ENCODE measurements around the gene MCF2L2. TPM values are rescaled to one million over a fixed set of nuclear protein-coding genes. Genes with fewer than 3 reads are reported as not detected.
"Not testable (repeated sequence)": the region's sequence is repeated elsewhere in the genome, so short reads cannot be mapped to it uniquely, and the experiment has no call there.

Gene MCF2L2
- polyA plus RNA-seq, 4 donors, result 0.61 to 1.7 (median 1.5) TPM

DNA sequence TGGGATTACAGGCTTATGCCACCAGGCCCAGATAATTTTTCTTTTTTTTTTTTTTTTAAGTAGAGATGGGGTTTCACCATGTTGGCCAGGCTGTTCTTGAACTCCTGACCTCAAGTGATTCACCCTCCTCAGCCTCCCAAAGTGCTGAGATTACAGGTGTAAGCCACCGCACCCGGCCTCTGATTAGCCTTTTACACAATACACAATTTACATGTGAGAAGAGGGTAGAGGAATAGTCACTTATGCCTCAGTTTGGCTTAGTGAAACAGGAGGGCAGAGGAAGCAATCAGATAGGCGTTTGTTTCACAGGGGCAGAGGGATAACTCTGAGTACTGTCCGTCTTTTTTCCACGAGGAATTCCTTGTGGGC is 56.8 kb downstream of the MCF2L2 start:
- not testable (repeated sequence) for DNase-seq (ENCODE audit: low read depth in 4 of 4, low spot score in 2 of 4)

DNA sequence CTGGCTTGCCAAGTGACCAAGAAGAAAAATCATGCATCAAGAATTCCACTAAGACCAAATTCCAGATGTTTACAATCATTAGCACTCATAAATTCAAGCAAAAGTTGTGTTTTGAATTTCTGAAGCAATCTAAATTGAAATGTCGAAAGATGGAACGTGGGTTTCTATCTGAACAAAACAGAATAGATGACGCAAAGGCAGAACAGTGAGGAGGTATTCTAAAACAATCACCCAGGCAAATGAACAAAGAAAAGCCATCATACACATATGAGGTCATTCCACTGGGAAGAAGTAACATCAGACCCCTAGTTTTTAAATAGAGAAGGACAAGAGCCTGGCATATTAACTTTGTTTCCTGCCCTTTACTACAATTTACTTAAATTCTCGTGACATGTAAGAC is 58.0 kb downstream of the MCF2L2 start:
- no peak for DNase-seq (ENCODE audit: low read depth in 4 of 4, low spot score in 2 of 4)

DNA sequence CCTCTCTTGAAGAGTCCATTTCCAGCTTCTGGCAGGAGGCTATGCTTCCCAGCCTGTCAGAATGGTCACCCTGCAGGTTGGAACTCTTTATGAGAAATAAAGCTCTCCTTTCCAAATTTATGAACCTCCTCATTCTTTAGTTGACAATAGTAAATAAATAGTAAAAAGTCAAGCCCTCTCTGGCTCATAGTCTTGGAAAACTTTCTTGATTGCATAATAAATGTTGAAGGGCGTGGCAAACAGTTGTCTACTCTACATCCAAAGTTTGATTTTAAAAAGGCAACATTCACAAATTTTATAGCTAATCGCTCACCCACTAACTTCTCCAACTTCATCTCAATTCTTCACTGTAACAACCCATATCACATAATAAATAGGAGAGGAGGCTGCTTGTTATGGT is 58.8 kb downstream of the MCF2L2 start:
- no peak for DNase-seq (ENCODE audit: low read depth in 4 of 4, low spot score in 2 of 4)

DNA sequence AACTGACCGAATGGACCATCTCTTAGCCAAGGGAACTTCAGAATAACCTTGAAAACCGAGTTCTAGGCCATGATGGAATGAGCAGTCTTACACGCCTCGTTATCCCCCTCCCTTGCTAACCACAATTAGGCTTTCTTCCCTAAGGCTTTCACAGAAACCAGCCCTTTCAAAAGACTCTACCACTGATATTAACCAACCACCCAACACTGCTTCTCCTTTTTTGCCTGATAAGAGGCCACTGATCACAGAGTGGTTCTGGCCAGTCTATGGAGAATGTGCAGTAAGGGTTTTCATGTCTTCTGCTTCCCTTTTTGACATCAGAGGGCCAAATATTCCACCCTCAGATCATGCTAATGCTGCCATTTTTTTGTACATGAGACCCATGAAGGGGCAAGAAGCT is 59.3 kb downstream of the MCF2L2 start:
- DNase-seq (ENCODE audit: low read depth in 4 of 4, low spot score in 2 of 4), result no peak

GRCh38 chr3:183360971-183361624 is 67.3 kb downstream of the MCF2L2 start:
- DNase-seq (ENCODE audit: low read depth in 4 of 4, low spot score in 2 of 4), result no peak

DNA sequence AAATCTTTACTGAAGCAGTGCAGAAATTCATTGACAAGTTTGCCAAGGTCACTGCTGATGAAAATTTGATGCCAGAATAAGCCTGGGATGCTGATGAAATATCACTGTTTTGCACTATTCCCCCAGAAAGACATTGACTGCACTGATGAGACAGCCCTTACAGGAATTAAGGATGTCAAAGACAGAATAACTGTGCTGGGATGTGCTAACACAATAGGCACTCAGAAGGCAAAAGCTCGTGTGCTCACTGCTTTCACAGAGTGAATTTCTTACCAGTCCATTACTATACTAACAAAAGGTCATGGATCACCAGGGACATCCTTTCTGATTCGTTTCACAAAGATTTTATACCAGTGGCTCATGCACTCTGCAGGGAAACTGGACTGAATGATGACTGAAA is 69.4 kb downstream of the MCF2L2 start:
- no peak for DNase-seq (ENCODE audit: low read depth in 4 of 4, low spot score in 2 of 4)

GRCh38 chr3:183357564-183358079 is 70.8 kb downstream of the MCF2L2 start:
- DNase-seq (ENCODE audit: low read depth in 4 of 4, low spot score in 2 of 4), result no peak

DNA sequence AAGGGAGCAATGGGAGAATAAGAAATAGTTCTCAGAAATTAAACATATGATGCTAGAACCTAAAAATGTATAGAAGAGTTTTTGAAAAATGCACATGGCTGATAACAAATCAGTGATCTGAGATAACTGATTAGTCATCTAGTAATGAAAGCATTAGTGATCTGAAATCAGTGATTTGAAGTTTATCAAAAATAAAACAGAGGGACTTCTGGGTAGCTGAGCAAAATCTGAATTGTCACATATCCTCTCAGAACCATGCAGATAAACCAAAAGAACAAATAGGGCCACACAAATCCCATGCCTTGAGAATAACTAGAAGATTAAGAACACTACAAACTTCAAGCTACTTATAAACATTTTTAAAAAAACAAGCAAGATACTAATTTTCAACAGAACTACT is 71.5 kb downstream of the MCF2L2 start:
- no peak for DNase-seq (ENCODE audit: low read depth in 4 of 4, low spot score in 2 of 4)

- DNase-seq (ENCODE audit: low read depth in 4 of 4, low spot score in 2 of 4), result no peak
Measured at GRCh38 chr3:183354874-183355273, 73.5 kb downstream of the MCF2L2 start.

DNA sequence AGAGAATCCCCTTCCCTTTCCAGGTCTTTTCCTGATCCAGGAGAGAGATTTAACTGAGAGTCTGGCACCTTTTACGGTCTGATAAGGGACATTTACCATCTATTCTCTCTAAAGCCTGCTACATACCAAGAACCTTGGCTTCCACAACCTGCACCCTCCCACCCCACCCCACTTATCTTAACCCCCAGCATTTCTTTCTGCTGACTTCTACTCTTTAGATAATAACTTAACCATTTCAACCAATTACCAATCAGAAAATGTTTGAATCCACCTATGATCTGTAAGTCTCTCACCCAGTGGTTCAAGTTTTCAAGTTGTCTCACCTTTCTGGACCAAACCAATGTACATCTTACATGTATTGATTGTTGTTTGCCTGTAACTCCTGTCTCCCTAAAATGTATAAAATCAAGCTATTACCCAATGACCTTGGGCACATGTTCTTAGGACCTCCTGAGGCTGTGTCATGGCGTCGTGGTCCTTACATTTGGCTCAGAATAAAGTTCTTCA is 74.0 kb downstream of the MCF2L2 start:
- DNase-seq (ENCODE audit: low read depth in 4 of 4, low spot score in 2 of 4), result no peak

GRCh38 chr3:183353421-183353820 is 75.0 kb downstream of the MCF2L2 start:
- no peak for DNase-seq (ENCODE audit: low read depth in 4 of 4, low spot score in 2 of 4)

GRCh38 chr3:183350164-183350563 is 78.3 kb downstream of the MCF2L2 start:
- no peak for DNase-seq (ENCODE audit: low read depth in 4 of 4, low spot score in 2 of 4)

GRCh38 chr3:183349421-183350157 is 78.8 kb downstream of the MCF2L2 start:
- no peak for DNase-seq (ENCODE audit: low read depth in 4 of 4, low spot score in 2 of 4)

DNA sequence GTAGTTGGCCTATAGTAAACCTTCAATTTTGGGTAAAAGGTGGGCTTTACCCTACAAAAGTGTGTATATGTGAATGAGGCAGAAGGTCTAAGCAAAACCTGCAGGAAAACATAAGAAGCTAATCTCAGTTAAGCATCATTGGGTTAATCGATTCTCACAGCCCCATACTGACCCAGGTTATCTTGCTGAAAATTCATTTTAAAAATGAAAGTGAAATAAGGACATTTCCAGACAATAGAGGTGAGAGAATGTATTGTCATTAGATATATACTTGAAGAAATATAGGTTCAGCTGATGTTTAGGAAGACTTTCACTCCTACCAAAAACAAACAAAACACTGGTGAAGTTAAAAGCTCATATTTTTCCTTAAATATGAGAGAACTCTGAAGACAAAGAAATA is 85.6 kb downstream of the MCF2L2 start:
- DNase-seq (ENCODE audit: low read depth in 4 of 4, low spot score in 2 of 4), result no peak

GRCh38 chr3:183341545-183342288 is 86.7 kb downstream of the MCF2L2 start:
- no peak for DNase-seq (ENCODE audit: low read depth in 4 of 4, low spot score in 2 of 4)

DNA sequence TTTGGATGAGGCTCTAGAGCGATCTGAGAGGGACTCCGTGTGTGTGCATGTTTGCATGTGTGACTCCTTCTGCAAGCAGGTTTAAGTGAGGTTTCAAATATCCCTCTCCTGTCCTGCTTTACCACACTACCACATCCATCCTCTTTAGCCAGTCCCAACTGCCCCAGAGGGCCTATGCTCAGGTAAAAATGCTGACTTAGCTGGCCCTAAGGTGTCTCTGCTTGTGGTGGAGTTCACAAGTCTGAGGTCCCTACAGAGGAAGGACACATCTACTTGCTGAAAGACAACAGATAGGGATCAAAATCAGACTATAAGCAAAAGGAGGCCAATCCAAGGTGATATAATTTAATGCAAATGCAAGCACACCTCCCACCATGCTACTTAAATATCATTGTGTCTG is 88.2 kb downstream of the MCF2L2 start:
- no peak for DNase-seq (ENCODE audit: low read depth in 4 of 4, low spot score in 2 of 4)

DNA sequence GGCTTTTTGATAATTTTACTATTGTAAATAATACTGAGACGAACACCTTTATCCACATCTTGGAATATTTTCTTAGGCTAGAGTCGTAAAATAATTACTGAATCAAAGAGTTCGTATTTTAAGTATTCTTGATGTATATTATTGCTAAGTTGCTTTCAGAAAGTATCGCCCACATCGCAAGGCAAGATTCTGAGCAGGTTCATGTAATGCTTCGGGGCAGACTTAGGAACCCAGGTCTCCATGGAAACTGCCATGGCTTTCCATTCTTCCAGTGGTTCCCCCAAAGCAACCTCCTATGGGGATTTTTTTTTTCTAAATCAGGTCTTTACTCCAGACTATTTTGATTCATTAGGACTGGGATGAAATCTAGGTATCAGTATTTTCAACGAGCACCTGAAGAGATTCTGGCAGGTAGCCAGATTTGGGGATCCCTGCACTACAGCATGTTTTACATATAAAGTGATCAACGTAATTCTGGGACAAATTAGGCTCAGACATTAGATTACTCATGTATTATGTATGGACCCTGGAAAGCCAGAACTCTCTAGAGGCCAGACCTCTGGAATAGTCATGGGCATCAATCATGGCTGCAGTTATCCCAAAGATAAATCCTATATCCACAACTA is 88.8 kb downstream of the MCF2L2 start:
- no peak for DNase-seq (ENCODE audit: low read depth in 4 of 4, low spot score in 2 of 4)

DNA sequence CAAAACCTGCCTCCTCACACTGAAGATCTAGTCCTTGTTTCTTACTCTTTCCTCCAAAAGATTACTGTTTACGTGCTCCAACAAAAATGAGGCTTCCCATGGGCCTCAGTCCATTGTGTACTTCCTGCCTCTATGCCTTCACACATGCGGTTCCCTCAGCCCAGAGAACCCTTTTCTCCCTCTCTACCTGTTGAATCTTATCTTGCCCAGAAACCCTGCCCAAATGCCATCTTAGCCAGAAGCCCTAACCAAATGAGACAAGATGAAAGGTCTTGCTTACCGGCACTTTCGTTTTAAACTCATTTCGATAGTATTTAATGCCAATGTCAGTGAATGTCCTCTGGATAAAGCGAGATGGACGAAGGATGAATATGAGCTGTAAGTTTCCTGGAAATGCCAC is 89.9 kb downstream of the MCF2L2 start:
- no peak for DNase-seq (ENCODE audit: low read depth in 4 of 4, low spot score in 2 of 4)

- no peak for DNase-seq (ENCODE audit: low read depth in 4 of 4, low spot score in 2 of 4)
Measured at GRCh38 chr3:183332487-183332886, 95.9 kb downstream of the MCF2L2 start.

DNA sequence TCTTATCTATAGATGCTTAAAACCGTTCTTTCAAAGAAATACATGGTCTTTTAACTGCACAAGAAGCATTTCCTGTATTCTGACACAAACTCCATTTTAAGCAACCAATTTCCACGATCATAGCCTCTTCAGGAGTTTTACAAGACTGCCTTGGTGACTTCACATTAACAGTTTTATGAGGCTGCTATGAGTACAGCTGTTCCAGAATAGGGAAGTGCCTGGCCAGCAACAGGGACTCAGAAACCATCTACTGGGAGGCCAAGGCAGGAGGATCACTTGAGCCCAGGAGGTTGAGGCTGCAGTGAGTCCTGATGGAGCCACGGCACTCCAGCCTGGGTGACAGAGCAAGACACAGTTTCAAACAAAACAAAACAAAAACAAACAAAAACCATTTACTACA is 96.9 kb downstream of the MCF2L2 start:
- no peak for DNase-seq (ENCODE audit: low read depth in 4 of 4, low spot score in 2 of 4)

- DNase-seq (ENCODE audit: low read depth in 4 of 4, low spot score in 2 of 4), result no peak
Measured at GRCh38 chr3:183330881-183331280, 97.5 kb downstream of the MCF2L2 start.
